Measurements from ENCODE around the gene BCL11A.

- TF ChIP-seq POLR2A (IDR thresholded peaks at IDR 0.05; ENCODE audit: low read length) (no peak), GATA1 (IDR thresholded peaks at IDR 0.05; ENCODE audit: low read depth, low read length) (no peak)
Measured at GRCh38 chr2:60459851-60460250, 93.6 kb downstream of the BCL11A start.

Measured in erythroblast (primary cell).